GM12874 (cell line): ENCODE data around the gene NEK10.

Experiments used
- CTCF ChIP-seq: IDR thresholded peaks from 2 replicates; pipeline ENCODE4 v1.5.1; 2011; ENCODE audit warnings: low read depth, mild to moderate bottlenecking, control low read depth, low read length, moderate library complexity; ENCODE audit not compliant: insufficient read depth

Gene NEK10

GRCh38 chr3:27358372-27358771 lies 10.8 kb downstream of the NEK10 start:
- TF ChIP-seq CTCF = no peak

DNA sequence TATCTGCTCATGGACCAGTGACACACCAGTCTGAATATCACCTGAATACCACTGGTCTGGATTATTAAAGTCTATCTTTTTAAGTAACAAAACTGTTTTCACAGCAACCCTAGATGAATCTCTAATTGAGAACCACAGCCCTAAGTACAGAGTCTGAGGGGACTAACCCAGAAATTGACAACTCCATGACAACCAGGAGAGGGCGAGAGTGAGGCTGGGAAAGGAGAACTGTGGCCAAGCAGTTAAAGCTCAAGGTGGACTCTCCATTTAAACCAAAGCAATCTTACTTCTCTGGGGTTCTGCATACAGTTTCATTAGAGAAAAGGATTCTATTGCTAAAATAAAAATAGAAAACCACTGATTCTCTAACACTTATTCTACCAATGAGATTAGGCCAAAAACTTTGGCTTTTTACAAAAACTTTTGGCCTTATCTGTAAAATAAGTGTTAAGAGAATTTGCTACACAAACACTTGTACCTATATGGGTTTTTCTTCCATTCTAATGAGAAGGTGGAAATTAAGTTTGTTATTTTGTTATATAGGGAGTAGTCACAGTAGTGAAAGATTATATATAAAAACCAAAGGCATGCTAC lies 11.4 kb downstream of the NEK10 start:
- peak; percentile 68 for TF ChIP-seq CTCF

DNA sequence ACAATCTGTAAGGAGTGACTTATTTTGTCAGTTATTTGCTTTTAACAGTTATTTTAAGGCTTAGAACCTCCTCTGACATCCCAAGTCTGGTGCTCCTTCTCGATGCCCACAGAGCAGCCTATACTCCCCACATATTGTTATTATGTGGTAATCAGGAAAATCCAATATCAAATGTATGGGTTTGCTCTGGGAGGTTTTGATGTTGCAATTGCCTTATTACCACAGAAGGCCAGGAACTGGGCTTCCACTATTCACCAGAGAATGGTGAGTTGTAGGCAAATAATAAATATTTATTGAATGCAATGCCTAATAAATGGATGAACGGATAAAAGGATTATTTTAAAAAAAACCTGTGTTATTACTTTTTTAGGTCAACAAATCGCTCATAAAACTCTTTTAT lies 12.2 kb downstream of the NEK10 start:
- TF ChIP-seq CTCF = no peak

- no peak for TF ChIP-seq CTCF
Observed at GRCh38 chr3:27354588-27355203, 14.5 kb downstream of the NEK10 start.

DNA sequence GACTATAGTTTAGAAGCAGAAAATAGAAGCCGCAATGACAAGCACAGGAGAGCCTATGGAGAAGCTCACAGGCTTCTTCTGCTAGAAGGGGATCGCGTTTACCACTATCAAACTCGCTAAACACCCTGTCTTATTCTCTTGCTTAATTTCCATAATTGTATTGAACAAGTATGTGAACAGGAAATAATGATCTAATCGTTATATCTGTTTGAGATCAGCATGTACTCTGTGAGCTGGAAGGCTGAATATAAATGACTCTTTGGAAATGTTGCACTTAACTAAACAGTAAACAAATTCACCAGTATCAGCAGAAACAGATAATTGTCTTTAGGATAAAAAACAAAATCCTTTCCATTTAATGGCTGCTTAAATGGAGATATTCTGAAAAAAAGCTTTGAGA lies 15.0 kb downstream of the NEK10 start:
- no peak for TF ChIP-seq CTCF

DNA sequence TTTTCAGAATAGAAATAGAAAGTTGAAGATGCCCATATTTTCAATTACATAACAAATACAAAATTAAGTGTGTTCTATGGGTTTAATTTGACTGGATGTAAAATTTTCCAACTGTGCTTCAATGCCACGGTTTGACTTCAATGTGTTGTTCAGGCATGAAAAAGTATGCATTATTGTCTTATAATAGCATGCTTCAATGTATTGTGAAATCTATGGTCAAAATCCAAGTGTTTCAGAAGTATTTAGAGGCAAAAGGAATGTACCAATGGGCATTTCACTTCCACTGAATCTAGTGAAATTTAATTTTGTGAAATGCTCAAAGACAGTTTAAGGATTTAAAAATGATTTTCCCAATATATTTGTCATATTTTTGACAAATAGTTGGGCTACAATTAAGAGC lies 16.0 kb downstream of the NEK10 start:
- TF ChIP-seq CTCF = no peak

- no peak for TF ChIP-seq CTCF
Observed at GRCh38 chr3:27352047-27352446, 17.1 kb downstream of the NEK10 start.
